Activated naive CD8-positive, alpha-beta T cell treated with anti-CD3 and anti-CD28 coated beads for 36 hours (primary cell): ENCODE results near the gene SEL1L3. TPM values are rescaled to one million over a fixed set of nuclear protein-coding genes. Genes with fewer than 3 reads are reported as not detected.

Experiments
- DNase-seq: peaks from one replicate; pipeline ENCODE4 v3.0.0; 2021
- H3K27ac Mint-ChIP-seq: one replicate; pipeline ENCODE4 v1.8.0; 2022; ENCODE audit warnings: mild to moderate bottlenecking, moderate library complexity, mixed read lengths
- H3K27me3 Mint-ChIP-seq: one replicate; pipeline ENCODE4 v1.8.0; 2022; ENCODE audit warnings: mild to moderate bottlenecking, mixed read lengths
- H3K36me3 Mint-ChIP-seq: one replicate; pipeline ENCODE4 v1.8.0; 2021; ENCODE audit warnings: mild to moderate bottlenecking, mixed read lengths
- H3K4me1 Mint-ChIP-seq: one replicate; pipeline ENCODE4 v1.8.0; 2021; ENCODE audit warnings: mixed read lengths
- H3K4me3 Mint-ChIP-seq: one replicate; pipeline ENCODE4 v1.8.0; 2022; ENCODE audit warnings: mild to moderate bottlenecking, moderate library complexity, mixed read lengths
- H3K9me3 Mint-ChIP-seq: one replicate; pipeline ENCODE4 v1.8.0; 2022; ENCODE audit warnings: mixed read lengths
- total RNA-seq, 2 experiments: library from RNA; stranded (reverse); gene quantifications; one replicate each; pipeline ENCODE4 v1.2.3, GENCODE V29; 2021

Gene SEL1L3
- total RNA-seq, 2 experiments from 2014 or later, result 25.5 to 27.1 TPM

DNA sequence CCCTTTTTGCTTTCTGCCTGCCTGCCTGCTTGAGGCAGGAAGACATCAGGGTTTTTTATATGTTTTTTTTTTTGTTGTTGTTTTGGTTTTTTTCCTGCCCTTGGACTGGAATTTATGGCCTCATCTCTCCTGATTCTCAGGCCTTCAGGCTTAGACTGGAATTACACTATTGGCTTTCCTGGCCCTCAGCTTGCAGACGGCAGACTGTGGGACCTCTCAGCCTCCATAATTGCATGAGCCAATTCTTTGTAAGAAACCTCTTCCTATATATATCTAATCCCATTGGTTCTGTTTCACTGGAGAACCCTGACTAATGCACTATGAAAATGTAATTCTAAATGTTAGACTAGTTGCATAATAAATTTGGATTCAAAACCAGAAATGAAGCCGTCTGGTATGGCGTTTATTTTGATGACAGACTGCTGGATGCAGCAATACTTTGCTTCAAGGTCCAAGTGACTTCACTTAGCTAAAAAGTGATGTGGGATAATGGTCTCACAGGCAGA, 59.0 kb downstream of the SEL1L3 start:
- DNase-seq, result no peak
- Mint-ChIP-seq H3K27me3 (no peaks in the 10 kb centered on the region), H3K4me1 (no peaks in the 10 kb centered on the region), H3K27ac (no peak overlapping the region), H3K36me3 (peaks cover 30% of the 10 kb centered on the region), H3K9me3 (no peaks in the 10 kb centered on the region), H3K4me3 (no peak overlapping the region)

DNA sequence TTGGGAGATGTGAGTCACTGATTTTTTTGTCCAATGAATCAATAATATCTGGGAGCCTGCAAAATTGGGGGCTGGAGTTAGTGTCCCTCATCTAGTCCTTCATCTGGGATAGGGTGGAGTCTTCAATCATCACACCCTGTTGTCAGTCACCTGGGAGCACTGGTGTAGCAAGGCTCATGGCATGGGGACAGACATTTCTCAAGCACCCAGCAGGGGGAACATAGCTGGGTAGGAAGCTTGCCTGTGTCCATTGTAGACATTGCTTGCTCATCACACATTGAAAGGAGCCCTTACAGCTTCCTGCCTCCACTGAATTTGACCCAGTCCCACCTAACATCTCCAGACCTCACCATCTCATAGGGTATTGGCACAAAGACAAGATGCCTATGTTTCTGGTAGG, 61.2 kb downstream of the SEL1L3 start:
- Mint-ChIP-seq H3K4me1 (no peaks in the 10 kb centered on the region), H3K4me3 (no peak overlapping the region), H3K9me3 (no peaks in the 10 kb centered on the region), H3K27ac (no peak overlapping the region), H3K27me3 (no peaks in the 10 kb centered on the region), H3K36me3 (peaks cover 38% of the 10 kb centered on the region)
- no peak for DNase-seq

DNA sequence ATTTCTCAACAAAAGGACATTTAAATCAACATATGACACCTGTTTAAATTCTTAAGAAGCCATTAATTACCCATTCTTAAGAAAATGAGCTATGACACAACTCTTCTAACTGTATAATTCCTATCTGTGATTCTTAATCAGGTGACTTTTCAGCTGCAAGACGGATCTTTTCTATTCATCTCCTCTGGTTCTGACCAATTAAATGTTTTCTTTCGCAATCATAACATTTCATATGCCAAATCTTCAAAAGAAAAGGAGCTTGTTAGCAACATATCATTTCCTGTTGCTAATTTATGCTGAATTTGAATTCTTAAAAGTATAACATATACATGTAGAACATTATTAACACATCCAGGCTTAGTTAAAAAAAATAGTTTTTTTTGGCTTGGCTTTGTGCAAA, 62.5 kb downstream of the SEL1L3 start:
- H3K4me3 Mint-ChIP-seq, result no peak overlapping the region
- H3K27me3 Mint-ChIP-seq, result no peaks in the 10 kb centered on the region
- H3K36me3 Mint-ChIP-seq, result peaks cover 43% of the 10 kb centered on the region
- H3K9me3 Mint-ChIP-seq, result no peaks in the 10 kb centered on the region
- no peak for DNase-seq
- H3K27ac Mint-ChIP-seq, result no peak overlapping the region
- H3K4me1 Mint-ChIP-seq, result no peaks in the 10 kb centered on the region

DNA sequence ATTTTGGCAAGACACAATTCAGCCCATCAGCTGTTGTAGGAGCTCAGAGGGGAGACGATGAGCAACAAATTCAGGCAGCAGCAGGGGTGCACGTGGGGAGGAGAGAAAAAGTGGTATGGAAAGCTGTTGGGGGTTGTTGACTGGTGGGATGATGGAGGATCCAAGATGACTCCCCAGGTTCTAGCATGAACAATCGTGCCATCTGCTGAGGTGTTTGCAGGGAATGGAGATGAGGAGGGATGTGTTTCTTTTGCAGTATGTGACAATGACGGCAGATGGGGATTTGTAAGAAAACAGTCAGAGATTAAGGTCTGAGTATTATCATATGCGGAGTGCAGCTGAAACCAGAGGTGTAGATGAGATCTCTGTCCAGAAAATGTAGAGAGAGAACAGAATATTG, 63.3 kb downstream of the SEL1L3 start:
- peaks cover 46% of the 10 kb centered on the region for H3K36me3 Mint-ChIP-seq
- no peak for DNase-seq
- H3K27me3 Mint-ChIP-seq, result no peaks in the 10 kb centered on the region

DNA sequence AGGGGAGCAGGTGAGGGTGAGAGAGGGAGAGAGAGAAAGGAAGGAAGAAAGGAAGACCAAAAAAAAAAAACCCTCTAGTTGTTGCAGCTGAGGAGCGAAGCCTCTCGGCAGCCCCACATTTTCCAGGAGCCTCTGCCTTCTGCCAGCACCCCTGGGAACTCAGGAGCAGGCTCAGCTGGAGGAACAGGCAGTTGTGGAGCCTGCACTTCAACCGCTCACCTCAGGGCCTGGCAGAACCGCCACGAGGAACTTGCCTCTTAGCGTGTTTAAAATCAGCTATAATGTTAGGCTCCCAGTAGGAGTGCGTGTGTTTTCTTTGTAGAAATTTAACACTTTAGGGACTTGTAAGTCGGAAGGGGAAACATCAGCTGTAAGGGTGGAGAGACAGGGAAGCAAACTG, 65.7 kb downstream of the SEL1L3 start:
- H3K9me3 Mint-ChIP-seq, result no peaks in the 10 kb centered on the region
- H3K4me3 Mint-ChIP-seq, result no peak overlapping the region
- H3K27me3 Mint-ChIP-seq, result no peaks in the 10 kb centered on the region
- no peak for DNase-seq
- H3K4me1 Mint-ChIP-seq, result no peaks in the 10 kb centered on the region
- H3K36me3 Mint-ChIP-seq, result peaks cover 36% of the 10 kb centered on the region
- H3K27ac Mint-ChIP-seq, result no peak overlapping the region

More for the DNA sequence above, 63.3 kb downstream of the SEL1L3 start:
- H3K27ac Mint-ChIP-seq, result no peak overlapping the region
- H3K4me1 Mint-ChIP-seq, result no peaks in the 10 kb centered on the region
- H3K4me3 Mint-ChIP-seq, result no peak overlapping the region
- H3K9me3 Mint-ChIP-seq, result no peaks in the 10 kb centered on the region

DNA sequence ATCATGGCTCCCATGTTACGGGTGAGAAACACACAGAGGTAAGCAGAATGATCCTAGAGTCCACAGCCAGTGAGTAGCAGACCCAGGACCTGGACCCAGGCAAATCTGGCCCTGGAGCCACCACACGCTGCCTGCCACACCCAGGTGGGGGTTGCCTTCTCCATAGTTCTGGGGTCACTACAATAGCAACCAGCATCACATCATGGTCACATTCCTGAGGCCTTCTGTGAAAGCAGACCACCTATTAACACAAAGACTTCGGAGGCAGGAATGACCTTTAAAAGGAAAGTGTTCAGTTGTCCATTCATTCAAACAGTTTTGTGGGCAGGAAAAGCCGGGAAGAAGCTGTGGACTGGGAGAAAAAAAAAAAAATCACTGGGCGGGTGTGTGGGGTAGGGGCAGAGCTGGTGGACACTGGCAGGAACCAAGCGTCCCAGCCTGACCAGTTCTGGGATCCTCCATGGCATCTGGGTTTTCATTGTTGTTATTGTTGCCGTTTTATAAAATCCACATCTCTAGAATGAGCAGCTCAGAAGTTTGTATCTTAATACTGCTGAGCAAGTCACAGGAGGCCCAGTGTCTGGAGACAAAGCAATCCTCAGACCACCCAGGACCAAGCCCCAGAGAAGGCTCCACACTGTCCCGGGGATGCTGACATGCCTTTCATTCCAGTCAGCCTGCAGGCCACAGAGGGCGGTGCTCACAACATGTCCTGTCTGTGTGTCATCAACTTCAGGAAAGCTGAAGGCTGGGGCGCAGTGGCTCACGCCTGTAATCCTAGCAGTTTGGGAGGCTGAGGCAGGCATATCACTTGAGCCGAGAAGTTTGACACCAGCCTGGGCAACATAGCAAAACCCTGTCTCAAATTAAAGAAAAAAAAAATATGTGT, 67.0 kb downstream of the SEL1L3 start:
- H3K27ac Mint-ChIP-seq, result no peak overlapping the region
- peaks cover 28% of the 10 kb centered on the region for H3K36me3 Mint-ChIP-seq
- H3K27me3 Mint-ChIP-seq, result no peaks in the 10 kb centered on the region
- H3K4me3 Mint-ChIP-seq, result no peak overlapping the region
- H3K4me1 Mint-ChIP-seq, result no peaks in the 10 kb centered on the region
- H3K9me3 Mint-ChIP-seq, result no peaks in the 10 kb centered on the region
- DNase-seq, result no peak

DNA sequence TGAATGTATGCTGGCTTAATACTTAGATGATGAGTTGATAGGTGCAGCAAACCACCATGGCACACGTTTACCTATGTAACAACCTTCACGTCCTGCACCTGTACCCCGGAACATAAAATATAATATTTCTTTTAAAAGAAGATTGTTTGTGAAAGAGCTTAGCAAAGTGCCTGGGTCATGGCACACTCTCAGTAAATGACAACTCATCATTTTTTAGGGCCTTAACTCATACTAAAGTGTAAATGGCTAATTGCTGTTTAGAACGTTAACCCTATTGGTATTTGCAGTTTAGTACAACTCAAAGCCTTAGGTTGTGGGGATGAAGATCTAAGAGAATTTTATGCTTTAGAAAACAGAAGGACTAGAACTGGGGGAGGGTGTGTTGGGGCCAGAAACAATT, 67.7 kb downstream of the SEL1L3 start:
- Mint-ChIP-seq H3K27me3 (no peaks in the 10 kb centered on the region), H3K4me1 (no peaks in the 10 kb centered on the region), H3K9me3 (no peaks in the 10 kb centered on the region), H3K27ac (no peak overlapping the region), H3K36me3 (peaks cover 32% of the 10 kb centered on the region), H3K4me3 (no peak overlapping the region)
- DNase-seq, result no peak

DNA sequence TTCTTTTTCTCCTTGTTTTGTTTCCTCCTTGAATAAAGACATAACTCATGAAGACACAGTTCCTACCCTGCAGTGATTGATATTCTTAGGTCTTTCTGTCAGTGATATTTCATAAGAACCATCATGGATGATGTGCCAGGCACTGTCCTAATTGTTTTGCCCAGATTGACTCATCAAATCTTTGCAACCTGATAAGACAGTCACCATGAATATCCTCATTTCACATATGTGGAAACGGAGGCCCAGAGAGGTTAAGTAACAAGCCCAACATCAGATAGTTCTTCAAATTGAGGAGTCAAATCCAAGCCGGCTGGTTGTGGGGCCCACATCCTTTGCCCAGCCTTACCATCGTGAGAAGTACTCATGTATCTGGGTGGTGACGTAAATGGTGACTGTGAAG, 69.9 kb downstream of the SEL1L3 start:
- Mint-ChIP-seq H3K27ac (no peak overlapping the region), H3K36me3 (peaks cover 37% of the 10 kb centered on the region), H3K4me1 (no peaks in the 10 kb centered on the region), H3K27me3 (no peaks in the 10 kb centered on the region), H3K4me3 (no peak overlapping the region), H3K9me3 (no peaks in the 10 kb centered on the region)
- DNase-seq, result no peak

DNA sequence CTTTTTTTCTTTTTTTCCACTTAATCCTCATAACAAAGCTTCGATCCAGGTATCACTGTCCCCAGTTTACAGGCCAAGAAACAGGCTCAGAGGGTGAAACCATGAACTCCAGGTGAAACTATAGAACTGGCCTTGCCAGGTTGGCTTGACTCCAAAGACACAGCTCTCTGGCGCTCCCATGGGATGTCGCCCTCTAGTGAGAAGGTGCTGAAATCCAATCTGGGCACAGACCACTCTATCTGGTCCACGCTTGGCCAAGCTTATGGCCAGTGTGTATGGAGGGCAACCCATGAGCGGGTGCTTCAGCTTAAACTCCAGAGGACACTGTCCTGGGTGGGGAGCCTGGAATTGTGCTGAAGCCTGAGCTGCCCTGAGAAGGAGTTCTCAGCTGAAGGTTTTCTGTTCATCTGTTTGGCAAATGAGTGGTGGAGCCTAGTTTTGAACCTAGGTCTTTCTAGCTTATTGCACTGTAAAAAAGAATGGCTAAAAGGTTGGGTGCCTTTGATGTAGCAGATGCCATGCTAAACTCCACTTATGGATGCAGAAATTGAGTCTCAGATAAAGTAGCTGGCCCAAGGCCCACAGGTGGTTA, 70.5 kb downstream of the SEL1L3 start:
- Mint-ChIP-seq H3K27me3 (no peaks in the 10 kb centered on the region), H3K9me3 (no peaks in the 10 kb centered on the region), H3K27ac (no peak overlapping the region), H3K4me1 (no peaks in the 10 kb centered on the region), H3K36me3 (peaks cover 35% of the 10 kb centered on the region), H3K4me3 (no peak overlapping the region)
- DNase-seq, result peak; percentile 7

DNA sequence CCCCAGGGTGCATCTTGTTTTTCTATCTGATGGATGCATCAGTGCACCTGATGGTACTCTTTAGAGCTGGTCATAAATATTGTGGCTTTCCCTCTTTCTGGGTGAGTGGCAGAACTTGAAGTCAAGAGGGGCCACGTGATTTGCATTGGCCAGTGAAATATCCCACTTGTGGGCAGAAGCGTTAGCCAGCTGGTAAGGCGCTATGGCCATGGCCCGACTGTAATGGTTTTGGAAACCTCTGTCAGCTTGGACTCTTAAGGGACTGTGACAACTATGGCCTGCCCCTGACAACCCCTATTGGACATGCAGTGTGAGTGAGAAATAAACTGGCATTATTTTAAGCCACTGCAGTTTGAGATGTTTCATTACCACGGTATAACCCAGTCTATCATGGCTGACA, 72.8 kb downstream of the SEL1L3 start:
- no peak overlapping the region for H3K4me3 Mint-ChIP-seq
- H3K27me3 Mint-ChIP-seq, result no peaks in the 10 kb centered on the region
- H3K36me3 Mint-ChIP-seq, result peaks cover 29% of the 10 kb centered on the region
- H3K9me3 Mint-ChIP-seq, result no peaks in the 10 kb centered on the region
- H3K4me1 Mint-ChIP-seq, result no peaks in the 10 kb centered on the region
- H3K27ac Mint-ChIP-seq, result no peak overlapping the region
- no peak for DNase-seq

DNA sequence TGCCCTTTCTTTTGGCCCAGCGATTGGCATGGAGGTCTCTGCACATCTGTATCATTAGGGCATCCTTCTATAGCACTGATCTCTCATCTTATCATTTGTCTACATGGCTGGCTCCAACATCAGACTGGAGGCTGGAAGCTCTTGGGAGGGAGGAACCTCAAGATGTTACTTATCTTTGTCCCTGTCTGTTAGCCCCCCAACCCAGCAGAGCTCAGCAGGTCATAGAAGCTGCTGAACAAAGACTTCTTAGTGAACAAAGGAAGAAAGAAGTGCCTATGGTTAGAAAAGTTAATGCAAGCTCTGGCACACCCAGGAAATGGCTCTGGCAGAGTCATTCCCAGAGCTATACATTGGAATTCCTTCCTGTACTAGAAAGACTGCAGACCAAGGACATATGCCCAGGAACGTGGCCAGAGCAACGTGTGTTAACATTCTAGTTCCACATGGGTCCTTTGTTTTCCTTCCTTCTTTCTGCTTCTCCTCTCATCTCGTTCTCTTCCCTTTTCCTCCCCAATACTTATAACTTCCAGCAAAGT, 74.0 kb downstream of the SEL1L3 start:
- H3K36me3 Mint-ChIP-seq, result peaks cover 28% of the 10 kb centered on the region
- H3K9me3 Mint-ChIP-seq, result no peaks in the 10 kb centered on the region
- no peak overlapping the region for H3K4me3 Mint-ChIP-seq
- H3K27me3 Mint-ChIP-seq, result no peaks in the 10 kb centered on the region
- H3K27ac Mint-ChIP-seq, result no peak overlapping the region
- DNase-seq, result no peak
- peaks cover 12% of the 10 kb centered on the region for H3K4me1 Mint-ChIP-seq

DNA sequence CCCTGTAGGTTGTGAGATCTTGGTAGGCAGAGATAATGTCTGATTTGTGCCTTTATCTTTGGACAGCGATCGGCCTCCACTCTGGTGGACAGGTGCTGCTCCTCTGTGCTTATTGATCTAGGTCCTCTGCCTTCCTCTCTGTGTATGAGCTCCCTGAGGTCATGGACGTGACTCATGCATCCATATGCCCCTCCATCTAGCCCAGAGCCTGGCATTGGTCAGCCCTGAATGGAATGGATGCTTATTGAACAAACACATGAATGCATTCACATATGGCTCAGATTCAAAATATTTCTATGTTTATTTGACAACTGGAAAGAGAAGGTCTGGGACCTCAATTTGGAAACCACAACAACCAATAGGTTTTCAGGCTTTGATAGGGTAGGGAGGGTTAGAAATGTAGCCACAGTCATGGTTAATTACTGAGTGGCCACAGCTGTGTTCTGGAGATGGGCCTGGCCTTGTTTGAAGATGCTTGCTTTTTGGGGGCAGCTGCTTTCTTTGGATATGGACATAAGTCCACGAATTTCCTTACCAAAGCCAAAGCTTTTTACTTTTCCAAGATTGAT, 76.2 kb downstream of the SEL1L3 start:
- H3K27ac Mint-ChIP-seq, result no peak overlapping the region
- no peaks in the 10 kb centered on the region for H3K9me3 Mint-ChIP-seq
- H3K27me3 Mint-ChIP-seq, result no peaks in the 10 kb centered on the region
- peaks cover 12% of the 10 kb centered on the region for H3K4me1 Mint-ChIP-seq
- peaks cover 33% of the 10 kb centered on the region for H3K36me3 Mint-ChIP-seq
- no peak for DNase-seq
- no peak overlapping the region for H3K4me3 Mint-ChIP-seq

DNA sequence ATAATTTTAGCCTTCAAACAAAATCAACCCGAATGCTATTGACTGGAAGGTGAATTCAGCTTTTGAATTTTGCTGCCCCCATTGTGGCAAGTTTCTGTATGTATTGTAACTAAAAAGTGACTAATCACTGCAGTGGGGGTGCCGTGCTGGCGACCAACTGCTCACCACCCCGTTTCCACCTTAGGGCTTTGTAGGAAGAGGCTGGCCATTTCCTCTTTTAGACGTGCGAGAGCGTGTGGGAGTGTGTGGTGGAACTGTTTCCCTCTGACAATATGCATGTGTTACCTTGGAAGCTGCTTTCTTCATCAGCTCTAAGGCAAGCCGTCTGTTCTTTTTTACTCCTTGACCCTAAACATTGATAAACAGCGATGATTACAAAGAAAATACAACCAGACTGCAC, 78.8 kb downstream of the SEL1L3 start:
- peak; percentile 44 for DNase-seq
- Mint-ChIP-seq H3K4me3 (no peak overlapping the region), H3K4me1 (peaks cover 12% of the 10 kb centered on the region), H3K27me3 (no peaks in the 10 kb centered on the region), H3K9me3 (no peaks in the 10 kb centered on the region), H3K36me3 (peaks cover 35% of the 10 kb centered on the region), H3K27ac (no peak overlapping the region)

DNA sequence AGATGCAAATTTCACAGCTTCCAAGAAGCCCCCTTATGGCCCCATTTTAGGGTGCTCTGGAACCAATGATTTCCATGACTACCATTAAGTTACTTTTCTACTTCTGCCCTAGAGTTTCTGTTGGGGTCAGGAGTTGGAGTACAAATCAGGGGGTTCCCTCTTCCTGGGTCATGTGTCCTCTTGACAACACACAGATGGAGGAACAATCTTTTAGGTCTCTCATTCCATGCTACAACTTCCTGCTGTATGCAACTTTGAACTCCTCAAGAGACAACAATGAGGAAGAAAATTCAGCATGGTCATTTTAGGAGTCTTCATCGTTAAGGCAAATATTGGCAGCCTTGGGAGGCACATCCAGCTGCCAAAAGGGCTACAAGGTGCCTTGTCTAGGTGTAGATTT, 79.7 kb downstream of the SEL1L3 start:
- no peak overlapping the region for H3K4me3 Mint-ChIP-seq
- peaks cover 12% of the 10 kb centered on the region for H3K4me1 Mint-ChIP-seq
- peaks cover 38% of the 10 kb centered on the region for H3K36me3 Mint-ChIP-seq
- H3K27me3 Mint-ChIP-seq, result no peaks in the 10 kb centered on the region
- peaks cover 2% of the 10 kb centered on the region for H3K9me3 Mint-ChIP-seq
- DNase-seq, result no peak
- no peak overlapping the region for H3K27ac Mint-ChIP-seq

DNA sequence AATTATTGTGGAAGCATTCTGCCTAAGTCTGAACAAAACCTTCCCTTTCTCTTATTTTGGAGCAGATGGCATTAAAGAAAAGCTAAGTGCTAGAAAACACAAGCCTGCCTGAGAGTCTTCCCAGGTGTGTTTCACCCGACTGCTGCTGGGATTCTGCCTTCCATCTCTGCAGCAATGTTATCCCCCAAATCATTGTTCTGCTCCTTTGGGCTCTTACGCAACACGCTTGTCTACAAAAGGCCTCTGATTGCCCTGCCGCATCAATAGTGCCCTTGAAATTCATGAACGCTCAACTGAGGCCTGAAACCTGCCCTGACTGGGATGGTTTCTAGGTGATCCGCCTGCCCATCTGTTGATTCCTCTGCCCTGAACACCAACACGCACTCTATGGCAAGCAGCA, 80.3 kb downstream of the SEL1L3 start:
- no peak for DNase-seq
- no peak overlapping the region for H3K27ac Mint-ChIP-seq
- no peak overlapping the region for H3K4me3 Mint-ChIP-seq
- H3K27me3 Mint-ChIP-seq, result no peaks in the 10 kb centered on the region
- peaks cover 12% of the 10 kb centered on the region for H3K4me1 Mint-ChIP-seq
- peaks cover 38% of the 10 kb centered on the region for H3K36me3 Mint-ChIP-seq
- peaks cover 2% of the 10 kb centered on the region for H3K9me3 Mint-ChIP-seq
